NCI-H82 (cell line): ENCODE measurements around the gene CAPN5.

Experiments
- DNase-seq: peaks from one replicate; lab custom pipeline; 2025; lab: John Stamatoyannopoulos, UW

Gene CAPN5

GRCh38 chr11:77151804-77152509 lies 85.2 kb downstream of the CAPN5 start:
- DNase-seq, result no peak

- DNase-seq, result no peak
Measured at GRCh38 chr11:77152846-77153245, 86.1 kb downstream of the CAPN5 start.

- DNase-seq, result no peak
Measured at GRCh38 chr11:77153276-77154185, 86.8 kb downstream of the CAPN5 start.

GRCh38 chr11:77154381-77155081 lies 87.8 kb downstream of the CAPN5 start:
- no peak for DNase-seq

GRCh38 chr11:77155082-77155475 lies 88.3 kb downstream of the CAPN5 start:
- no peak for DNase-seq

- no peak for DNase-seq
Measured at GRCh38 chr11:77155556-77156130, 88.9 kb downstream of the CAPN5 start.

- no peak for DNase-seq
Measured at GRCh38 chr11:77156396-77157195, 89.8 kb downstream of the CAPN5 start.

GRCh38 chr11:77158041-77158695 lies 91.4 kb downstream of the CAPN5 start:
- DNase-seq, result no peak

- DNase-seq, result no peak
Measured at GRCh38 chr11:77159219-77159936, 92.6 kb downstream of the CAPN5 start.

- DNase-seq, result no peak
Measured at GRCh38 chr11:77159937-77160495, 93.2 kb downstream of the CAPN5 start.

GRCh38 chr11:77163271-77163670 lies 96.5 kb downstream of the CAPN5 start:
- DNase-seq, result no peak

- no peak for DNase-seq
Measured at GRCh38 chr11:77165066-77165465, 98.3 kb downstream of the CAPN5 start.

GRCh38 chr11:77166021-77166420 lies 99.2 kb downstream of the CAPN5 start:
- no peak for DNase-seq

GRCh38 chr11:77167111-77167626 lies 100.4 kb downstream of the CAPN5 start:
- no peak for DNase-seq

- DNase-seq, result no peak
Measured at GRCh38 chr11:77167791-77168190, 101.0 kb downstream of the CAPN5 start.

- DNase-seq, result no peak
Measured at GRCh38 chr11:77170107-77170506, 103.3 kb downstream of the CAPN5 start.

- DNase-seq, result no peak
Measured at GRCh38 chr11:77171254-77171653, 104.5 kb downstream of the CAPN5 start.

- DNase-seq, result peak; percentile 93
Measured at GRCh38 chr11:77171885-77172665, 105.3 kb downstream of the CAPN5 start.

GRCh38 chr11:77172666-77172982 lies 105.9 kb downstream of the CAPN5 start:
- DNase-seq, result no peak
